ENCODE data around the gene SND1.

Gene SND1

DNA sequence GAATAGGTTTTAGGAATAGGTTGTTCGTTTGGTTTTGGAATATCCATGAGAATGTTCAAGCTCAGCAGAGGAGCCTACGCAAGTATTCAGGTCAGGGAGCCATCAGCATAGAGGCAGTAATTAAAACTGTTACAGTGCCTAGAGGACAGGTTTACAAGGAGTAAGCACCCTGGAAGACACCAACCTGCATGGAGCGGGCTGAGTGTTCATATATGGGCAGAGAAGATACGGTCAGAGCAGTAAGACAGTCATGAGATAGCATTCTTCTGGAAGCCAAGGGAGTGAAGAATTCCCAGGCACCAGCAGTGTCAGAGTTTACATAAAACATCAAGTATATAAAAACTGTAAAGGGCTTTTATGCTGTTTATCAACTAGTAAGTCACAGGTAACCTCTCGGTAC is 282.7 kb downstream of the SND1 start:
- no peaks in the 10 kb centered on the region for H4K20me1 ChIP-seq (ENCODE audit: low read depth, low read length)
- no peak overlapping the region for H3K9ac ChIP-seq (ENCODE audit: low read length)
- no peaks in the 10 kb centered on the region for H3K27me3 ChIP-seq (ENCODE audit: low read length)
- H3K9me2 ChIP-seq (replicated peaks; ENCODE audit: insufficient read depth, low read length) = no peaks in the 10 kb centered on the region
- TF ChIP-seq EZH2phosphoT487 (conservative IDR thresholded peaks at IDR 0.05; ENCODE audit: low read length) = no peak
- TF ChIP-seq, protein P1, sequence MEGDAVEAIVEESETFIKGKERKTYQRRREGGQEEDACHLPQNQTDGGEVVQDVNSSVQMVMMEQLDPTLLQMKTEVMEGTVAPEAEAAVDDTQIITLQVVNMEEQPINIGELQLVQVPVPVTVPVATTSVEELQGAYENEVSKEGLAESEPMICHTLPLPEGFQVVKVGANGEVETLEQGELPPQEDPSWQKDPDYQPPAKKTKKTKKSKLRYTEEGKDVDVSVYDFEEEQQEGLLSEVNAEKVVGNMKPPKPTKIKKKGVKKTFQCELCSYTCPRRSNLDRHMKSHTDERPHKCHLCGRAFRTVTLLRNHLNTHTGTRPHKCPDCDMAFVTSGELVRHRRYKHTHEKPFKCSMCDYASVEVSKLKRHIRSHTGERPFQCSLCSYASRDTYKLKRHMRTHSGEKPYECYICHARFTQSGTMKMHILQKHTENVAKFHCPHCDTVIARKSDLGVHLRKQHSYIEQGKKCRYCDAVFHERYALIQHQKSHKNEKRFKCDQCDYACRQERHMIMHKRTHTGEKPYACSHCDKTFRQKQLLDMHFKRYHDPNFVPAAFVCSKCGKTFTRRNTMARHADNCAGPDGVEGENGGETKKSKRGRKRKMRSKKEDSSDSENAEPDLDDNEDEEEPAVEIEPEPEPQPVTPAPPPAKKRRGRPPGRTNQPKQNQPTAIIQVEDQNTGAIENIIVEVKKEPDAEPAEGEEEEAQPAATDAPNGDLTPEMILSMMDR (IDR thresholded peaks at IDR 0.05; ENCODE audit: insufficient read depth, low read length, poor library complexity, severe bottlenecking) = no peak
- H2AFZ ChIP-seq (ENCODE audit: low read depth, low read length, severe bottlenecking) = no peak overlapping the region
- no peak overlapping the region for H3K27ac ChIP-seq (ENCODE audit: low read depth, low read length)
- H3K36me3 ChIP-seq (ENCODE audit: low read length) = no peaks in the 10 kb centered on the region
- H3K4me3 ChIP-seq (ENCODE audit: insufficient read depth, low read length, poor library complexity, severe bottlenecking) = no peak overlapping the region
- H3F3A ChIP-seq (ENCODE audit: insufficient read depth) = no peaks in the 10 kb centered on the region
- no peaks in the 10 kb centered on the region for H3K9me3 ChIP-seq (ENCODE audit: insufficient read depth, low read length)
- H3K79me2 ChIP-seq (ENCODE audit: insufficient read depth, low read length) = no peaks in the 10 kb centered on the region
- no peak overlapping the region for H3K4me2 ChIP-seq (ENCODE audit: low read depth, low read length, poor library complexity, severe bottlenecking)

DNA sequence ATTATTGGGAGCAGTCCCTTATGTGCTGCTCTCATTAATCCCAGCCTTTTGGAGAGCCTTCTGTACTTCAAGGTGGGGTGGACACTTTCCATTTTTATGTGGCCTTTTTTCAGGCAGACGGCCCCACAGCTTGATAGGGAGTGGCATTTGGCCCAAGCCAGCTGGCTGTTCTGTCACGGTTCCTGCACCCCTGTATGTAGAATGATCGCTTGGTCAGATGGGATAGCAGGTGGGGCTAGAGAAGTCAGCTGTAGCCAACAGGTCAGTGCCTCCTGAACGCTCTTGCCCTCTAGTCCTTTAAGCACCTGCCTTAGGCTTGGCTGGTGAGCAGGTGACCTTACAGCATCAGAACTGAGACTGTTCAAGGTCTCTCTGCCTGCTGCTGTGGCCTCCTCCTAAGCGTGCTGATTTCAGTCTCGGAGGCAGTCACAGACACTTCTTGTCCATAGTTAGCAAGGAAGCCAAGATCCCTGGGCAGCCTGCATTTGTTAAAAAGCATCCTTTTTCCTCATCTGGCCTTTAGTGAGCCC is 283.9 kb downstream of the SND1 start:
- no peak overlapping the region for H3K4me3 ChIP-seq (ENCODE audit: insufficient read depth, low read length, poor library complexity, severe bottlenecking)
- H3K27ac ChIP-seq (ENCODE audit: low read depth, low read length) = no peak overlapping the region
- H3K9me2 ChIP-seq (replicated peaks; ENCODE audit: insufficient read depth, low read length) = no peaks in the 10 kb centered on the region
- no peaks in the 10 kb centered on the region for H3K79me2 ChIP-seq (ENCODE audit: insufficient read depth, low read length)
- no peak overlapping the region for H3K9ac ChIP-seq (ENCODE audit: low read length)
- TF ChIP-seq, protein P1 (IDR thresholded peaks at IDR 0.05; ENCODE audit: insufficient read depth, low read length, poor library complexity, severe bottlenecking) = no peak
- no peak for TF ChIP-seq EZH2phosphoT487 (conservative IDR thresholded peaks at IDR 0.05; ENCODE audit: low read length)
- no peak overlapping the region for H3K4me2 ChIP-seq (ENCODE audit: low read depth, low read length, poor library complexity, severe bottlenecking)
- no peaks in the 10 kb centered on the region for H3K9me3 ChIP-seq (ENCODE audit: insufficient read depth, low read length)
- no peaks in the 10 kb centered on the region for H3K36me3 ChIP-seq (ENCODE audit: low read length)
- H3F3A ChIP-seq (ENCODE audit: insufficient read depth) = no peaks in the 10 kb centered on the region
- H4K20me1 ChIP-seq (ENCODE audit: low read depth, low read length) = no peaks in the 10 kb centered on the region
- H3K27me3 ChIP-seq (ENCODE audit: low read length) = no peaks in the 10 kb centered on the region
- no peak overlapping the region for H2AFZ ChIP-seq (ENCODE audit: low read depth, low read length, severe bottlenecking)

DNA sequence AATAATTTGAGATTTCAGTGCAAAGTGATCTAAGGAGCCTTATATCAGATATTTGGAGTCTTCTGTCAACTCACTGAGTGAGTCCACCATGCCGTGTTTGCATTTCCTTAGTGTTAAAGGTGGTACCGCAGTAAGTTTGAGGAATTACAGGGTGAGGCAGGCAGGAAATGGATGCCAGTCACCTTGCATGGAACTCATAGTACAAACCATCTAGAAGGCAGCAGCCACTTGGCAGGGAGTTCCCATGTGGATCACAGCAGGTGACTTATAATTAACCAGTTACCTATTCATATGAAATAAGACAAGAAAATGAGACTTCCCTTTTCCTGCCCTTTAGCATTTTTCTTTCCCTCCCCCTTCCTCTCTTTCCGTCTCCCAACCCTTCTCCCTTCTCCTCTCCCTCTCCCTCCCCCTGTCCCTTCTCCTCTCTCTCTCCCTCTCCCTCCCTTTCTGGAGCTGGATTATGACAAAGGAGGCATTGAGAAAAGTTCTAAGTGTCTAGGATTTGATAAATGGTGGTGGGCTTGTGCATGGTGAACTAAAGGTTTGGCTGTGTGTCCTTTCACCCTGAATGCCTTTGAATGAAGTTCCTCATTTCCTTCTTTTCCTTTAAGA is 285.2 kb downstream of the SND1 start:
- H2AFZ ChIP-seq (ENCODE audit: low read depth, low read length, severe bottlenecking) = no peak overlapping the region
- H3K36me3 ChIP-seq (ENCODE audit: low read length) = no peaks in the 10 kb centered on the region
- no peaks in the 10 kb centered on the region for H3K9me3 ChIP-seq (ENCODE audit: insufficient read depth, low read length)
- no peaks in the 10 kb centered on the region for H3K27me3 ChIP-seq (ENCODE audit: low read length)
- no peaks in the 10 kb centered on the region for H3K9me2 ChIP-seq (replicated peaks; ENCODE audit: insufficient read depth, low read length)
- no peak overlapping the region for H3K27ac ChIP-seq (ENCODE audit: low read depth, low read length)
- no peaks in the 10 kb centered on the region for H3K79me2 ChIP-seq (ENCODE audit: insufficient read depth, low read length)
- H3K4me2 ChIP-seq (ENCODE audit: low read depth, low read length, poor library complexity, severe bottlenecking) = no peak overlapping the region
- TF ChIP-seq, protein P1 (IDR thresholded peaks at IDR 0.05; ENCODE audit: insufficient read depth, low read length, poor library complexity, severe bottlenecking) = no peak
- no peak for TF ChIP-seq EZH2phosphoT487 (conservative IDR thresholded peaks at IDR 0.05; ENCODE audit: low read length)
- H3F3A ChIP-seq (ENCODE audit: insufficient read depth) = no peaks in the 10 kb centered on the region
- H3K9ac ChIP-seq (ENCODE audit: low read length) = no peak overlapping the region
- no peak overlapping the region for H3K4me3 ChIP-seq (ENCODE audit: insufficient read depth, low read length, poor library complexity, severe bottlenecking)
- H4K20me1 ChIP-seq (ENCODE audit: low read depth, low read length) = no peaks in the 10 kb centered on the region

Data from SU-DHL-6 (cell line).